HCT116 (cell line): ENCODE results near the gene DNMT3B.

Source experiments
- CEBPB ChIP-seq: IDR thresholded peaks from 2 replicates; pipeline ENCODE4 v1.6.1; 2012; ENCODE audit warnings: low read depth
- EZH2 ChIP-seq: fragments of 200-600 bp; sonication (generic); IDR thresholded peaks from 2 replicates; pipeline ENCODE4 v1.6.1; 2017; ENCODE audit warnings: antibody characterized with exemption, mixed run types
- EZH2phosphoT487 ChIP-seq: fragments of 200-600 bp; IDR thresholded peaks from 2 replicates; pipeline ENCODE4 v1.6.1; 2018; ENCODE audit warnings: antibody characterized with exemption, borderline replicate concordance
- JUND ChIP-seq: IDR thresholded peaks from 2 replicates; pipeline ENCODE4 v1.6.1; 2012
- POLR2A ChIP-seq: IDR thresholded peaks from 2 replicates; pipeline ENCODE4 v1.7.0; 2011; ENCODE audit warnings: borderline replicate concordance; ENCODE audit not compliant: insufficient read depth, insufficient read length; ENCODE audit errors: extremely low read depth
- POLR2AphosphoS5 ChIP-seq: IDR thresholded peaks from 2 replicates; pipeline ENCODE4 v1.6.1; 2011; ENCODE audit warnings: mild to moderate bottlenecking, low read depth, low read length, moderate library complexity
- RAD21 ChIP-seq: IDR thresholded peaks from 2 replicates; pipeline ENCODE4 v1.6.1; 2012; ENCODE audit warnings: low read depth, mild to moderate bottlenecking
- YY1 ChIP-seq: IDR thresholded peaks from 2 replicates; pipeline ENCODE4 v1.6.1; 2011; ENCODE audit warnings: low read length, low read depth, moderate library complexity, mild to moderate bottlenecking; ENCODE audit not compliant: insufficient replicate concordance; ENCODE audit errors: extremely low read depth
- ZFX ChIP-seq: fragments of 450-650 bp; IDR thresholded peaks from 2 replicates; pipeline ENCODE4 v1.6.1; 2017
- ZNF274 ChIP-seq: fragments of 200-500 bp; sonication (Bioruptor generic); IDR thresholded peaks from 2 replicates; pipeline ENCODE4 v1.6.1; 2014; ENCODE audit warnings: mild to moderate bottlenecking, low read depth, low read length, inconsistent platforms
- TF ChIP-seq, protein P1 (sequence below): IDR thresholded peaks from 2 replicates; pipeline ENCODE4 v1.6.1; 2012; ENCODE audit warnings: low read depth
- TF ChIP-seq, protein P2 (sequence below), 3 experiments: fragments of 200-600 bp in 1 of 3; sonication (generic) in 1 of 3; IDR thresholded peaks in 2 of 3; conservative IDR thresholded peaks in 1 of 3; 2 replicates each; pipeline ENCODE4 v1.5.1; 2012 to 2017; ENCODE audit warnings: low read depth in 2 of 3, low read length in 2 of 3, antibody characterized with exemption in 1 of 3, borderline replicate concordance in 1 of 3, control low read depth in 1 of 3, mild to moderate bottlenecking in 1 of 3, mixed read lengths in 1 of 3, mixed run types in 1 of 3, moderate library complexity in 1 of 3; ENCODE audit not compliant: insufficient read depth in 1 of 3
- TF ChIP-seq, protein P3 (sequence below): IDR thresholded peaks from 2 replicates; pipeline ENCODE4 v1.6.1; 2012

DNA sequence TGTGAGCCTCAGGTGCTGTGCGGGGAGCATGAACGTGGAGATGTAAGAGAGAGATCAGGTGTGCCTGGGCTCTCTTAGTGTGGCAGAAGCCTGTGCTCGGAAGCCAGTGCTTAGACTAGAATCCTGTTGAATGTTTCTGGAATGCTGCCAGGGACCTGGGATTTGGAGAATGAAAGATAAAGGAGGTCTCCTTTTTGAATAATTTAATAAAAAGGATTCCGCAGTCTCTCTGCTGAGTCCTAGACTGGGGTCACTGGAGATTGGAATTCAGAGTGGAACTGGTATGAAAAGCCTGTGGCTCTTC lies 77.7 kb downstream of the DNMT3B start:
- TF ChIP-seq RAD21 (no peak), YY1 (no peak), ZFX (no peak), POLR2AphosphoS5 (no peak), POLR2A (no peak), CEBPB (no peak), JUND (no peak), EZH2phosphoT487 (no peak), EZH2 (no peak), ZNF274 (no peak)
- TF ChIP-seq, protein P1, sequence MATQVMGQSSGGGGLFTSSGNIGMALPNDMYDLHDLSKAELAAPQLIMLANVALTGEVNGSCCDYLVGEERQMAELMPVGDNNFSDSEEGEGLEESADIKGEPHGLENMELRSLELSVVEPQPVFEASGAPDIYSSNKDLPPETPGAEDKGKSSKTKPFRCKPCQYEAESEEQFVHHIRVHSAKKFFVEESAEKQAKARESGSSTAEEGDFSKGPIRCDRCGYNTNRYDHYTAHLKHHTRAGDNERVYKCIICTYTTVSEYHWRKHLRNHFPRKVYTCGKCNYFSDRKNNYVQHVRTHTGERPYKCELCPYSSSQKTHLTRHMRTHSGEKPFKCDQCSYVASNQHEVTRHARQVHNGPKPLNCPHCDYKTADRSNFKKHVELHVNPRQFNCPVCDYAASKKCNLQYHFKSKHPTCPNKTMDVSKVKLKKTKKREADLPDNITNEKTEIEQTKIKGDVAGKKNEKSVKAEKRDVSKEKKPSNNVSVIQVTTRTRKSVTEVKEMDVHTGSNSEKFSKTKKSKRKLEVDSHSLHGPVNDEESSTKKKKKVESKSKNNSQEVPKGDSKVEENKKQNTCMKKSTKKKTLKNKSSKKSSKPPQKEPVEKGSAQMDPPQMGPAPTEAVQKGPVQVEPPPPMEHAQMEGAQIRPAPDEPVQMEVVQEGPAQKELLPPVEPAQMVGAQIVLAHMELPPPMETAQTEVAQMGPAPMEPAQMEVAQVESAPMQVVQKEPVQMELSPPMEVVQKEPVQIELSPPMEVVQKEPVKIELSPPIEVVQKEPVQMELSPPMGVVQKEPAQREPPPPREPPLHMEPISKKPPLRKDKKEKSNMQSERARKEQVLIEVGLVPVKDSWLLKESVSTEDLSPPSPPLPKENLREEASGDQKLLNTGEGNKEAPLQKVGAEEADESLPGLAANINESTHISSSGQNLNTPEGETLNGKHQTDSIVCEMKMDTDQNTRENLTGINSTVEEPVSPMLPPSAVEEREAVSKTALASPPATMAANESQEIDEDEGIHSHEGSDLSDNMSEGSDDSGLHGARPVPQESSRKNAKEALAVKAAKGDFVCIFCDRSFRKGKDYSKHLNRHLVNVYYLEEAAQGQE: no peak
- TF ChIP-seq, protein P2, sequence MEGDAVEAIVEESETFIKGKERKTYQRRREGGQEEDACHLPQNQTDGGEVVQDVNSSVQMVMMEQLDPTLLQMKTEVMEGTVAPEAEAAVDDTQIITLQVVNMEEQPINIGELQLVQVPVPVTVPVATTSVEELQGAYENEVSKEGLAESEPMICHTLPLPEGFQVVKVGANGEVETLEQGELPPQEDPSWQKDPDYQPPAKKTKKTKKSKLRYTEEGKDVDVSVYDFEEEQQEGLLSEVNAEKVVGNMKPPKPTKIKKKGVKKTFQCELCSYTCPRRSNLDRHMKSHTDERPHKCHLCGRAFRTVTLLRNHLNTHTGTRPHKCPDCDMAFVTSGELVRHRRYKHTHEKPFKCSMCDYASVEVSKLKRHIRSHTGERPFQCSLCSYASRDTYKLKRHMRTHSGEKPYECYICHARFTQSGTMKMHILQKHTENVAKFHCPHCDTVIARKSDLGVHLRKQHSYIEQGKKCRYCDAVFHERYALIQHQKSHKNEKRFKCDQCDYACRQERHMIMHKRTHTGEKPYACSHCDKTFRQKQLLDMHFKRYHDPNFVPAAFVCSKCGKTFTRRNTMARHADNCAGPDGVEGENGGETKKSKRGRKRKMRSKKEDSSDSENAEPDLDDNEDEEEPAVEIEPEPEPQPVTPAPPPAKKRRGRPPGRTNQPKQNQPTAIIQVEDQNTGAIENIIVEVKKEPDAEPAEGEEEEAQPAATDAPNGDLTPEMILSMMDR (IDR thresholded peaks at IDR 0.05 in 2 of 3, conservative IDR thresholded peaks at IDR 0.05 in 1 of 3; ENCODE audit: borderline replicate concordance in 1 of 3, insufficient read depth in 1 of 3, low read depth in 2 of 3, low read length in 2 of 3): no peak
- TF ChIP-seq, protein P3, sequence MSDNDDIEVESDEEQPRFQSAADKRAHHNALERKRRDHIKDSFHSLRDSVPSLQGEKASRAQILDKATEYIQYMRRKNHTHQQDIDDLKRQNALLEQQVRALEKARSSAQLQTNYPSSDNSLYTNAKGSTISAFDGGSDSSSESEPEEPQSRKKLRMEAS: no peak
